Hematopoietic multipotent progenitor cell (in vitro differentiated cells): Measurements from ENCODE around the gene SLC10A4. TPM values are rescaled to one million over a fixed set of nuclear protein-coding genes. Genes with fewer than 3 reads are reported as not detected.
A peak's percentile ranks its signal among the peaks of the same experiment; 100 is the strongest.

ENCODE experiments used
- DNase-seq, 3 donors: peaks; one replicate each; pipeline ENCODE4 v3.0.0-alpha.2; 2011 to 2015; ENCODE audit warnings: low read depth in 2 of 3, low spot score in 2 of 3
- total RNA-seq: library from RNA; depleted of rRNA; stranded (reverse); fragments of >200 nt; gene quantifications from one replicate; pipeline ENCODE4 v1.2.3, GENCODE V29; 2012

Gene SLC10A4
- total RNA-seq, 1 donor, result 2.7 TPM

- DNase-seq, result peak in 1 of 3 donors; percentile 32
Measured at GRCh38 chr4:48484494-48485168, 1.5 kb downstream of the SLC10A4 start.

GRCh38 chr4:48489683-48490011 lies 6.5 kb downstream of the SLC10A4 start:
- DNase-seq, result no peak

DNA sequence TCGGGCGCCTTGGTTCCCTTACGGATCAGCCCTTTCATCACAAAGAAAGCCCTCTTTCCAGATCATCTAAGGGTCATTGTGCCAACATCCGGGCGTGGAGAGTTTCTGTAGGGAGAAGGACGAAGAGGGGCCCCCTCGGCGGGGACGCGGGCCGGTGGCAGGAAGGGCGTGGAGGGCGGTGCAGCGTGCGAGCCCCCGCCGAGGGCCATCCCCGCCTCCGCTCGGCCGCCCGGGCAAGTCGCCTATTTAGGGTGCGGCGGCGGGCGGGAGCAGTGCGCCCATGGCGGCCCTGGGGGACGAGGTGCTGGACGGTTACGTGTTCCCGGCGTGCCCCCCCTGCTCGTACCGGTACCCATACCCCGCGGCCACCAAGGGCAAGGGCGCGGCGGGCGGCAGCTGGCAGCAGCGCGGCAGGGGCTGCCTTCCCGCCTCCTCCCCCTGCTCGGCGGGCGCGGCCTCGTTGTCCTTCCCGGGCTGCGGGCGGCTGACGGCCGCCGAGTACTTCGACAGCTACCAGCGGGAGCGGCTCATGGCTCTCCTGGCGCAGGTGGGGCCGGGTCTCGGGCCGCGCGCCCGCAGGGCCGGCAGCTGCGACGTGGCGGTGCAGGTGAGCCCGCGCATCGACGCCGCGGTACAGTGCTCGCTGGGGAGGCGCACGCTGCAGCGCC lies 7.0 kb downstream of the SLC10A4 start, which contains the start of gene ZAR1:
Gene ZAR1, plus strand, starts transcription at position 241 of the 668 bp plus-strand sequence. Its CDS starts 40 bp downstream, at position 281.
- no peak for DNase-seq

DNA sequence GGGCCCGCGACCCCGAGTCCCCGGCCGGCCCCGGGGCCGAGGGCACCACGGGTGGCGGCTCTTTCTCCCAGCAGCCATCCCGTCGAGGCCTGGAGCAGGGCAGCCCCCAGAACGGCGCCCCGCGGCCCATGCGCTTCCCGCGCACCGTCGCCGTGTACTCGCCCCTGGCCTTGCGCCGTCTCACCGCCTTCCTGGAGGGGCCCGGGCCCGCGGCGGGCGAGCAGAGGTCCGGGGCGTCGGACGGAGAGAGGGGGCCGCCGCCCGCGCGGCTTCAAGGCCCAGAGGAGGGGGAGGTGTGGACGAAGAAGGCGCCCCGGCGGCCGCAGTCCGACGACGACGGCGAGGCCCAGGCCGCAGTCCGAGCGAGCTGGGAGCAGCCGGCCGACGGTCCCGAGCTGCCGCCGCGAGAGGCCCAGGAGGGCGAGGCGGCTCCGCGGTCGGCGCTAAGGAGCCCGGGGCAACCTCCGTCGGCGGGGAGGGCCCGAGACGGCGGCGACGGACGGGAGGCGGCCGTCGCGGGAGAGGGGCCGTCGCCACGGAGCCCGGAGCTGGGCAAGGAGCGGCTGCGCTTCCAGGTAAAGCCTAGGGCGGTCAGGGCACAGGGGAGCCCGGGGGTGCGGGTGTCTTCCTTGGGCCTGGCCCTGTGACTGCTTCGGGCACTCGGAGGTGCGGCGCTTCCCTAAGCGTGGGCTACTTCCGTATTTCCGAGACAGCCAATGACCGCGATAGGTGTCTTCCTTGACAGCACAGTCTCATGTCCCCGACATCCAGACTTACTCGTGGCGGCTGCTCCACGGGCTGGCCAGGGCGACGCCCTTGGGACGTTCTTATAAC lies 7.8 kb downstream of the SLC10A4 start:
- DNase-seq, result peak in 2 of 3 donors; percentile 21 to 35

GRCh38 chr4:48491514-48492176 lies 8.5 kb downstream of the SLC10A4 start:
- no peak for DNase-seq

DNA sequence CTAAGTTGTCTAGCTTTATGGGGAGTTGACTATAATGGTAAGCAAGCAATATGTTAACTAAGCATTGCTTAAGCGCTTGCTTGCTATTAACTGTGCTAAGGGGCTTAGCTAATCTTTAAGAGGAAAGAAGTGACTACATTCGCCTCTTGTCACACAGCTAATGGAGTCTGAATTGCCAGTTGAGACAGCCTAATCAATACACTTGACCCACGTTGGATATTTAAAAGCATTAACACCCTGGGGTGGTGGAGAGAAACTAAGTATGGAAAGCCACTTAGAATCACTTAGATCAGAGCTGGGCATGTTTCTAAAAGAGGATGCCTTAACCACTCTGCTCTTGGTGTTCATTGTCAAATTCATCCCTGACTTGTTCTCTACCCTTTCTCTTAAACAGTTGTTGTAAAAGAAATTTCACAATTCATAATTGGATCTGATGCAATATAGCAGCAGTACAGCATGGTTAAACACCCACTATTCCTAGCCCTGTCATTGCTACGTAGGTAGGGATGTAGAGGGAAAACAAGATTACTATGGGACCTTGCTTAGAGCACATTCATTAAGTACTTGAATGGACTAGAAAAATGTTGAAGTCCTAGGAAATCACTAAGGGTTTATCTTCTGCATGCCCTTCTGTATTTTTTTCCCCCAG lies 10.4 kb downstream of the SLC10A4 start:
- DNase-seq, result no peak

- DNase-seq, result no peak
Measured at GRCh38 chr4:48495941-48496340, 12.8 kb downstream of the SLC10A4 start.

- DNase-seq, result no peak
Measured at GRCh38 chr4:48498895-48499294, 15.8 kb downstream of the SLC10A4 start.

- DNase-seq, result no peak
Measured at GRCh38 chr4:48499551-48500066, 16.5 kb downstream of the SLC10A4 start.

DNA sequence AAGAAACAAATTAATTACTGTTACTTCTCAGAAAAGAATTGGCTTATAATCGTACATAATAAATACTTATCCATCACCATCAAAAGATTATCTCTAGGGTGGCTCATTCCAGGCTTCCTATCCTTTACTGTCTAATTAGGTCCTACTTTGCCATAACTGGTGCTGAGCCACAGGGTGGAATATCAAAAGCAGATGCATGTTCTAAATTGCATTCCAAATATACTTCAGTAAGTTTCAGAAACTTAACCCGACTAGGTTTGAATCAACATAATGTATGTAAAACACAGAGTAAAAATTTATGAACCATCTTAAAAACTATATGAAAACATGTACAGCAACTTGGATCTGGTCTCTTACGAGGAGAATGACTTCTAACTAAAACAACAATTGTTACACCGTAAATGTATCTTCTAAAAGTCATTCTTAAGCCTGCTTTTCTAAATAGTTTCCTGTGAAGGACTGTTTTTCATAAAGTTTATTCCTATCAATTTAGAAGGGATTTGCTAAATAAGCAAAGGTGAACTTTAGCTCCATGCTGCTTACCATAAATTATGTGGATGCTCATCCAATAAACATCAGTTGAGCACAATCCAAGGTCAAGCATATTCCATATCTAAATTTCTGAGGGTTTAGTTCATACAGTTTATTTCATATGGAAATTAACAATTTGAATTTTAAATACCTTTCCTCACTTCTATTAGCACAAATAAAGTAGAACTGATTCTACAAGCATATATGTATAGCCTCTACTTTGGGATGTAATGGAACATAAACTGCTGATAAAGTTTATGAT lies 20.3 kb downstream of the SLC10A4 start:
- DNase-seq, result no peak

- no peak for DNase-seq
Measured at GRCh38 chr4:48504026-48504330, 20.8 kb downstream of the SLC10A4 start.

GRCh38 chr4:48504352-48504751 lies 21.2 kb downstream of the SLC10A4 start:
- no peak for DNase-seq

DNA sequence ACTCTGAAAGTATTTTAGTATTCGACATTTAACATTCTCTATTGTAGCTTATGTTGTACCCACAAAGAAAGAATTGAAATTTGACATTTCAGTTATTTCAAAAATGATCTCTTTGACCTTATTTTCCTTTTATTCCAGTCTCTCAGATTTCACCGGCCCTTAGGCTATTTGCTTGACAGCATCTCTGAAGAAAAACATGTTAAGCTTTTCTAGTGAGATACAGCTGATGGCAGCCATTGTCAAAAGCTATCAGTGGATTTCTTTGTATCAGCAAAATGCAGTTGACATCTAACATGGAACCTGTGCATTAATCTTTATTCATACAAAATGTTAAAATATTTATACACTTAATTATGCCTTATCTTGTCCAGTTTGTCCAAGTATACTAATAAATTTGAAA lies 23.6 kb downstream of the SLC10A4 start:
- DNase-seq, result no peak

- no peak for DNase-seq
Measured at GRCh38 chr4:48509543-48509942, 26.4 kb downstream of the SLC10A4 start.

DNA sequence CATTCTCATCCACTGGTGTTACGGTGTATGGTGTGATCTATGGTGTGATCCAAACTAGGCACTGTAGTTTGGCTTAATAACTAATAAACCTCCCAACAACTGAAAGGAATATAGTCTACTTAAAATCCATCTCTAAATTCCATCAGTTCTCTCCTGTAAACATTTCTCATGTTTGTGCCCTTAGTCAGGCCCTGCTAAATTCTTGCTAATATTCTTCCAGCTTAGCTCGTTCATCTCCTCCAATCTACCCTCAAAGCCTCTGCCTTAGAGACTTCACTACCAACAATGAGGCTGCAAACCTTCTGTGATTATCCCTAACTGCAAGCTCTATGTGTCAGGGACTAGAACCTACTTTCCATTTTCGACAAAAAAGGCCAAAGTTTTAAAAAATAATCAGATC lies 35.0 kb downstream of the SLC10A4 start:
- no peak for DNase-seq

- no peak for DNase-seq
Measured at GRCh38 chr4:48526406-48526805, 43.3 kb downstream of the SLC10A4 start.

GRCh38 chr4:48538358-48538757 lies 55.2 kb downstream of the SLC10A4 start:
- DNase-seq, result no peak
